K562 (cell line): ENCODE measurements around the gene NAA80. TPM values are rescaled to one million over a fixed set of nuclear protein-coding genes. Genes with fewer than 3 reads are reported as not detected.

ENCODE experiments used
- ATF2 ChIP-seq: sonication (generic); formaldehyde crosslinking; IDR thresholded peaks from 2 replicates; pipeline ENCODE4 v1.8.1; 2022; ENCODE audit warnings: missing genetic modification reagents
- ATF3 ChIP-seq, 2 experiments: fragments of 450-650 bp in 1 of 2; sonication (generic) in 1 of 2; formaldehyde crosslinking in 1 of 2; IDR thresholded peaks in 1 of 2; conservative IDR thresholded peaks in 1 of 2; 2 replicates each; pipeline versions ENCODE4 v1.6.1 to v1.8.1; 2016 to 2023; ENCODE audit warnings: mild to moderate bottlenecking in 2 of 2, moderate library complexity in 2 of 2, inconsistent platforms in 1 of 2, missing genetic modification reagents in 1 of 2
- BRF2 ChIP-seq: IDR thresholded peaks from 3 replicates; pipeline ENCODE4 v1.6.1; 2011; ENCODE audit warnings: borderline replicate concordance, mild to moderate bottlenecking; ENCODE audit not compliant: insufficient read length, insufficient read depth
- E2F3 ChIP-seq: fragments of 250-450 bp; sonication (Bioruptor Pico); IDR thresholded peaks from 2 replicates; pipeline ENCODE4 v1.4.0; 2020; ENCODE audit warnings: mild to moderate bottlenecking
- ESRRA ChIP-seq: fragments of 450-650 bp; IDR thresholded peaks from 2 replicates; pipeline ENCODE4 v1.6.1; 2014; ENCODE audit warnings: low read depth, mild to moderate bottlenecking, moderate library complexity, borderline replicate concordance
- ILF3 ChIP-seq: fragments of 450-650 bp; IDR thresholded peaks from 2 replicates; pipeline ENCODE4 v1.6.1; 2018; ENCODE audit warnings: antibody characterized with exemption, mild to moderate bottlenecking, moderate library complexity, borderline replicate concordance
- MYC ChIP-seq, 2 experiments: fragments of 250-450 bp in 1 of 2; sonication (Bioruptor Pico) in 1 of 2; IDR thresholded peaks; 2 replicates each; pipeline versions ENCODE4 v1.5.1 to v1.6.1; 2012 to 2021; ENCODE audit warnings: low read depth in 2 of 2, borderline replicate concordance in 1 of 2, improper control_type of control experiment in 1 of 2, low read length in 1 of 2, mild to moderate bottlenecking in 1 of 2, moderate library complexity in 1 of 2
- MYNN ChIP-seq, 2 experiments: sonication (generic); formaldehyde crosslinking in 1 of 2; IDR thresholded peaks; 2 replicates each; pipeline versions ENCODE4 v1.5.0 to v1.6.1; 2016 to 2020; ENCODE audit warnings: antibody characterized with exemption in 1 of 2, missing genetic modification reagents in 1 of 2
- RBBP5 ChIP-seq: fragments of 200-600 bp; sonication (generic); IDR thresholded peaks from 2 replicates; pipeline ENCODE4 v1.6.1; 2012; ENCODE audit warnings: borderline replicate concordance, mild to moderate bottlenecking, low read length, control low read depth, inconsistent platforms; ENCODE audit not compliant: insufficient read depth, poor library complexity, severe bottlenecking
- RFX7 ChIP-seq: fragments of 250-450 bp; sonication (Bioruptor Pico); IDR thresholded peaks from 2 replicates; pipeline ENCODE4 v1.5.1; 2021; ENCODE audit warnings: mild to moderate bottlenecking
- RHOXF2B ChIP-seq: fragments of 250-450 bp; sonication (Bioruptor Pico); conservative IDR thresholded peaks from 2 replicates; pipeline ENCODE4 v1.5.1; 2021
- SAFB2 ChIP-seq: fragments of 200-400 bp; formaldehyde crosslinking; IDR thresholded peaks from 2 replicates; pipeline ENCODE4 v1.6.1; 2018; ENCODE audit warnings: borderline replicate concordance, low read length, low read depth, moderate library complexity; ENCODE audit not compliant: severe bottlenecking
- SIN3A ChIP-seq, 2 experiments: fragments of 150-350 bp in 1 of 2; IDR thresholded peaks; 2 replicates each; pipeline ENCODE4 v1.6.1; 2011 to 2016; ENCODE audit warnings: borderline replicate concordance in 2 of 2, low read depth in 2 of 2, low read length in 2 of 2, mild to moderate bottlenecking in 2 of 2, moderate library complexity in 2 of 2; ENCODE audit not compliant: control insufficient read depth in 1 of 2
- ZNF75A ChIP-seq: fragments of 450-650 bp; formaldehyde crosslinking; IDR thresholded peaks from 2 replicates; pipeline ENCODE4 v1.4.0; 2020; ENCODE audit warnings: mild to moderate bottlenecking
- ZNF780A ChIP-seq: fragments of 250-450 bp; sonication (Bioruptor Pico); IDR thresholded peaks from 2 replicates; pipeline ENCODE4 v1.5.0; 2021; ENCODE audit warnings: mild to moderate bottlenecking
- polyA plus RNA-seq, 8 experiments: library from polyadenylated mRNA; depleted of rRNA in 4 of 8; stranded (reverse) in 5 of 8; unstranded in 3 of 8; fragments of >200 nt; fragmentation: Nextera tagmentation in 2 of 8; fragmentation: Illumina TruSeq in 1 of 8; extraction: Ambion mirVana in 2 of 8; extraction: Trizol in 1 of 8; gene quantifications; 2 replicates each; pipeline versions ENCODE4 v1.2.1 to v1.2.3, GENCODE V29; 2011 to 2014; ENCODE audit warnings: inconsistent platforms in 1 of 8, missing spikeins in 1 of 8
- total RNA-seq, 7 experiments: library from RNA; depleted of rRNA in 6 of 7; stranded (reverse); fragments of >200 nt in 6 of 7; fragmentation: Illumina TruSeq in 2 of 7; extraction: Trizol in 2 of 7; gene quantifications; 2 replicates each; pipeline versions ENCODE4 v1.2.1 to v1.2.3, GENCODE V29; 2011 to 2021; ENCODE audit warnings: low replicate concordance in 1 of 7
- TF ChIP-seq, protein P1 (sequence below): IDR thresholded peaks from 2 replicates; pipeline ENCODE4 v1.6.1; 2012; ENCODE audit warnings: low read depth, low read length, improper control_type of control experiment, borderline replicate concordance
- TF ChIP-seq, protein P2 (sequence below): sonication (generic); formaldehyde crosslinking; IDR thresholded peaks from 2 replicates; pipeline ENCODE4 v1.8.1; 2023; ENCODE audit warnings: mild to moderate bottlenecking, missing genetic modification reagents

The NAA80 gene
- total and polyA plus RNA-seq, 9 of the 15 experiments (the other 6 are each of a cell fraction or from before 2014, with no cell fraction given) = 0.82 to 24.0 (median 8.6) TPM

DNA sequence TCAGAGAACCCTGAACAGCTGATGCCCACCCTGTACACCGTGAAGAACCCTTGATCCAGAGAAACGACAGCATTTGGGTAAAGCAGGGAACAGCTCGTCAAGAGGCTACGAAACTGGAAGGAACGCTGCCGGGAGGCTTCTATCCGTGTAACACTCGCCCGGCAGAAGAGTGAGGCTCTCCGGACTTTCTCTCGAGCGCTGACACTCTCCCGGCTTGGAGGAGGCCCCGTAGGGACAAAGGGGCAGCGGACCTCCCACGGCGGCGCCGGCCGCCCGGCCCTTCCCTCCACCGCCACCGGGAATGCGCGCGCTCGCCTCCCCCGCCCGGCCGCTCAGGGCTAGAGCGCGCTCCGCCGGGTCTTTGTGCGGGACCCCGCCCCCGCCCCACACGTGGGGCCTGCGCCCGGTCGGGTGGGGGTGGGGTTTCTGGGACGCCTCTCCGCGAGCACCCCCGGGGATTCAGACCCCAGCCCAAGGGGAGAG lies 21.7 kb upstream of the NAA80 start (continued):
- no peak for TF ChIP-seq ATF3 (IDR thresholded peaks at IDR 0.05)
- TF ChIP-seq ATF3 (CRISPR knock-in tag; conservative IDR thresholded peaks at IDR 0.05) = no peak
- TF ChIP-seq, protein P1, sequence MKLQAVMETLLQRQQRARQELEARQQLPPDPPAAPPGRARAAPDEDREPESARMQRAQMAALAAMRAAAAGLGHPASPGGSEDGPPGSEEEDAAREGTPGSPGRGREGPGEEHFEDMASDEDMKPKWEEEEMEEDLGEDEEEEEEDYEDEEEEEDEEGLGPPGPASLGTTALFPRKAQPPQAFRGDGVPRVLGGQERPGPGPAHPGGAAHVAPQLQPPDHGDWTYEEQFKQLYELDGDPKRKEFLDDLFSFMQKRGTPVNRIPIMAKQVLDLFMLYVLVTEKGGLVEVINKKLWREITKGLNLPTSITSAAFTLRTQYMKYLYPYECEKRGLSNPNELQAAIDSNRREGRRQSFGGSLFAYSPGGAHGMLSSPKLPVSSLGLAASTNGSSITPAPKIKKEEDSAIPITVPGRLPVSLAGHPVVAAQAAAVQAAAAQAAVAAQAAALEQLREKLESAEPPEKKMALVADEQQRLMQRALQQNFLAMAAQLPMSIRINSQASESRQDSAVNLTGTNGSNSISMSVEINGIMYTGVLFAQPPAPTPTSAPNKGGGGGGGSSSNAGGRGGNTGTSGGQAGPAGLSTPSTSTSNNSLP = no peak
- TF ChIP-seq RFX7 (CRISPR knock-in tag) = no peak
- TF ChIP-seq SAFB2 = no peak
- no peak for TF ChIP-seq BRF2
- no peak for TF ChIP-seq E2F3 (CRISPR knock-in tag)
- TF ChIP-seq ATF2 (CRISPR knock-in tag) = no peak
- peak in 1 of 2 experiments; percentile 51; a peak in 1 of 4 replicates for TF ChIP-seq SIN3A (IDR thresholded peaks at IDR 0.05; ENCODE audit: borderline replicate concordance in 2 of 2, control insufficient read depth in 1 of 2, low read depth in 2 of 2, low read length in 2 of 2)
- peak; percentile 80 for TF ChIP-seq MYC (IDR thresholded peaks at IDR 0.05; ENCODE audit: low read depth, low read length)
- TF ChIP-seq MYC (CRISPR knock-in tag; IDR thresholded peaks at IDR 0.05; ENCODE audit: borderline replicate concordance, low read depth) = no peak
- TF ChIP-seq RBBP5 = peak; percentile 70
- no peak for TF ChIP-seq ZNF75A (CRISPR knock-in tag)
- TF ChIP-seq, protein P2, sequence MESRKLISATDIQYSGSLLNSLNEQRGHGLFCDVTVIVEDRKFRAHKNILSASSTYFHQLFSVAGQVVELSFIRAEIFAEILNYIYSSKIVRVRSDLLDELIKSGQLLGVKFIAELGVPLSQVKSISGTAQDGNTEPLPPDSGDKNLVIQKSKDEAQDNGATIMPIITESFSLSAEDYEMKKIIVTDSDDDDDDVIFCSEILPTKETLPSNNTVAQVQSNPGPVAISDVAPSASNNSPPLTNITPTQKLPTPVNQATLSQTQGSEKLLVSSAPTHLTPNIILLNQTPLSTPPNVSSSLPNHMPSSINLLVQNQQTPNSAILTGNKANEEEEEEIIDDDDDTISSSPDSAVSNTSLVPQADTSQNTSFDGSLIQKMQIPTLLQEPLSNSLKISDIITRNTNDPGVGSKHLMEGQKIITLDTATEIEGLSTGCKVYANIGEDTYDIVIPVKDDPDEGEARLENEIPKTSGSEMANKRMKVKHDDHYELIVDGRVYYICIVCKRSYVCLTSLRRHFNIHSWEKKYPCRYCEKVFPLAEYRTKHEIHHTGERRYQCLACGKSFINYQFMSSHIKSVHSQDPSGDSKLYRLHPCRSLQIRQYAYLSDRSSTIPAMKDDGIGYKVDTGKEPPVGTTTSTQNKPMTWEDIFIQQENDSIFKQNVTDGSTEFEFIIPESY (CRISPR knock-in tag) = no peak
- TF ChIP-seq RHOXF2B = no peak
- no peak for TF ChIP-seq MYNN (IDR thresholded peaks at IDR 0.05)
- no peak for TF ChIP-seq MYNN (CRISPR knock-in tag; IDR thresholded peaks at IDR 0.05)
- TF ChIP-seq ESRRA = no peak
- TF ChIP-seq ILF3 = no peak
- no peak for TF ChIP-seq ZNF780A (CRISPR knock-in tag)
